Lung (tissue), 12 donors: ENCODE results near the gene BMP6. TPM values are rescaled to one million over a fixed set of nuclear protein-coding genes. Genes with fewer than 3 reads are reported as not detected.
A peak's percentile ranks its signal among the peaks of the same experiment; 100 is the strongest.

Experiments
- ATAC-seq: fragments of 200-7000 bp; cut with Tn5 transposase; one replicate; pipeline ENCODE4 v1.9.1; 2020; ENCODE audit warnings: moderate number of reproducible peaks; ENCODE audit not compliant: insufficient read depth, low FRiP score
- DNase-seq, 3 donors: peaks; one replicate each; pipeline ENCODE4 v3.0.0-alpha.2; 2013 to 2017
- H3K27ac ChIP-seq, 2 donors: one replicate each; pipeline ENCODE4 v1.5.1; 2013; ENCODE audit warnings: mild to moderate bottlenecking in 2 of 2, moderate library complexity in 2 of 2, control low read depth in 1 of 2, inconsistent platforms in 1 of 2, low read depth in 1 of 2, low read length in 1 of 2
- H3K27me3 ChIP-seq, 3 donors: one replicate each; pipeline ENCODE4 v1.5.1; 2013; ENCODE audit warnings: low read length in 2 of 3; ENCODE audit not compliant: control insufficient read depth in 3 of 3, insufficient read depth in 3 of 3
- H3K36me3 ChIP-seq, 4 donors: one replicate each; pipeline ENCODE4 v1.5.1; 2013; ENCODE audit warnings: low read length in 4 of 4, mild to moderate bottlenecking in 1 of 4, moderate library complexity in 1 of 4; ENCODE audit not compliant: control insufficient read depth in 4 of 4, insufficient read depth in 4 of 4
- H3K4me1 ChIP-seq, 5 donors: one replicate each; pipeline ENCODE4 v1.5.1; 2013; ENCODE audit warnings: low read length in 5 of 5, mild to moderate bottlenecking in 2 of 5, moderate library complexity in 1 of 5; ENCODE audit not compliant: control insufficient read depth in 5 of 5, insufficient read depth in 5 of 5
- H3K4me3 ChIP-seq: one replicate; pipeline ENCODE4 v1.5.1; 2013; ENCODE audit warnings: mild to moderate bottlenecking, control low read depth, moderate library complexity
- H3K9ac ChIP-seq, 2 donors: one replicate each; pipeline ENCODE4 v1.5.1; 2013; ENCODE audit warnings: low read length in 2 of 2, control low read depth in 1 of 2; ENCODE audit not compliant: insufficient read depth in 1 of 2
- H3K9me3 ChIP-seq, 4 donors: one replicate each; pipeline ENCODE4 v1.5.1; 2013; ENCODE audit warnings: low read length in 3 of 4, mild to moderate bottlenecking in 1 of 4, moderate library complexity in 1 of 4; ENCODE audit not compliant: control insufficient read depth in 4 of 4, insufficient read depth in 3 of 4
- CTCF ChIP-seq: IDR thresholded peaks from 2 replicates; pipeline ENCODE4 v1.5.1; 2012; ENCODE audit warnings: mild to moderate bottlenecking; ENCODE audit errors: control extremely low read depth, extremely low read depth
- WGBS, 2 donors: extraction: QIAGEN DNeasy Blood & Tissue Kit; methylation state at CpG; one replicate each; pipeline ENCODE4 v1.1.7; 2013; 5-methylcytosine and 5-hydroxymethylcytosine counted together
- polyA plus RNA-seq, 2 donors: library from polyadenylated mRNA; stranded (reverse); fragments of 200-250 nt; gene quantifications; one replicate each; pipeline ENCODE4 v1.2.1, GENCODE V29; 2013
- total RNA-seq, 2 donors: library from RNA; depleted of rRNA in 1 of 2; stranded (reverse); fragments of >200 nt in 1 of 2; gene quantifications; one replicate each; pipeline ENCODE4 v1.2.1, GENCODE V29; 2014 to 2021
- donor health status: control.
- donor health status: control.
- donor health status: Bipolar disorder and iron deficiency.
- donor health status: healthy.
- donor health status: DM: yes; HTN: yes; CAD: no.

The BMP6 gene
- total and polyA plus RNA-seq, 4 donors, result 2.3 to 17.3 (median 10.6) TPM

GRCh38 chr6:7734707-7735383 is 8.9 kb downstream of the BMP6 start:
- ATAC-seq (no peak), DNase-seq (no peak)
- peaks cover 0 to 38% (median 23%) of the 10 kb centered on the region in 3 donors for H3K27me3 ChIP-seq
- no peaks in the 10 kb centered on the region for H3K36me3 ChIP-seq
- peak overlapping the region in 1 of 2 donors; percentile 54 for H3K27ac ChIP-seq
- H3K4me3 ChIP-seq, result no peak overlapping the region
- no peak for TF ChIP-seq CTCF
- no peak overlapping the region for H3K9ac ChIP-seq
- no peaks in the 10 kb centered on the region for H3K9me3 ChIP-seq
- H3K4me1 ChIP-seq, result no peaks in the 10 kb centered on the region
- WGBS, 2 donors, result 71 to 78% methylated on average over 18 of the region's 18 CpGs

- H3K9ac ChIP-seq, result no peak overlapping the region
- peaks cover 0 to 15% (median 6%) of the 10 kb centered on the region in 3 donors for H3K27me3 ChIP-seq
- no peak overlapping the region for H3K4me3 ChIP-seq
- H3K27ac ChIP-seq, result no peak overlapping the region
- DNase-seq (no peak), ATAC-seq (no peak)
- H3K4me1 ChIP-seq, result peaks cover 0 to 4% (median 0%) of the 10 kb centered on the region in 5 donors
- WGBS, 2 donors, result 95 to 97% methylated on average over 3 of the region's 3 CpGs
- no peaks in the 10 kb centered on the region for H3K9me3 ChIP-seq
- H3K36me3 ChIP-seq, result no peaks in the 10 kb centered on the region
- no peak for TF ChIP-seq CTCF
These were observed 11.2 kb downstream of the BMP6 start for GRCh38 chr6:7737106-7737505.

- no peak for DNase-seq
- ATAC-seq, result no peak
- no peaks in the 10 kb centered on the region for H3K36me3 ChIP-seq
- no peaks in the 10 kb centered on the region for H3K9me3 ChIP-seq
- TF ChIP-seq CTCF, result no peak
- H3K27ac ChIP-seq, result no peak overlapping the region
- WGBS, 2 donors, result 92 to 93% methylated on average over 2 of the region's 2 CpGs
- peaks cover 0 to 4% (median 0%) of the 10 kb centered on the region in 5 donors for H3K4me1 ChIP-seq
- no peak overlapping the region for H3K4me3 ChIP-seq
- no peak overlapping the region for H3K9ac ChIP-seq
- peaks cover 0 to 7% (median 2%) of the 10 kb centered on the region in 3 donors for H3K27me3 ChIP-seq
These were observed 12.0 kb downstream of the BMP6 start for GRCh38 chr6:7737867-7738266.
